Mesothelial cell of epicardium (in vitro differentiated cells): ENCODE results near the gene DERA. TPM values are rescaled to one million over a fixed set of nuclear protein-coding genes. Genes with fewer than 3 reads are reported as not detected.

ENCODE experiments used
- DNase-seq, 2 experiments: peaks; one replicate each; pipeline ENCODE4 v3.0.0; 2021; ENCODE audit warnings: low spot score in 2 of 2; ENCODE audit not compliant: unreplicated experiment in 2 of 2
- H3K27ac Mint-ChIP-seq: 2 replicates; pipeline ENCODE4 v1.8.0; 2021; ENCODE audit warnings: mixed read lengths
- H3K27me3 Mint-ChIP-seq: 2 replicates; pipeline ENCODE4 v1.8.0; 2021; ENCODE audit warnings: low read depth, mixed read lengths
- H3K36me3 Mint-ChIP-seq: 2 replicates; pipeline ENCODE4 v1.8.0; 2021; ENCODE audit warnings: mixed read lengths
- H3K4me1 Mint-ChIP-seq: 2 replicates; pipeline ENCODE4 v1.8.0; 2021; ENCODE audit warnings: mixed read lengths
- H3K4me3 Mint-ChIP-seq: 2 replicates; pipeline ENCODE4 v1.8.0; 2021; ENCODE audit warnings: mild to moderate bottlenecking, moderate library complexity, mixed read lengths
- H3K9me3 Mint-ChIP-seq: 2 replicates; pipeline ENCODE4 v1.8.0; 2021; ENCODE audit warnings: mixed read lengths
- total RNA-seq: library from RNA; stranded (reverse); gene quantifications from 3 replicates; pipeline ENCODE4 v1.2.1, GENCODE V29; 2021
- TF ChIP-seq, protein P1 (sequence below): fragments of 200-600 bp; sonication (generic); IDR thresholded peaks from one replicate; pipeline ENCODE4 v1.5.0; 2021; ENCODE audit warnings: antibody characterized with exemption; ENCODE audit not compliant: unreplicated experiment

DERA gene
- total RNA-seq, 1 donor from 2014 or later = 18.4 TPM

- no peak for DNase-seq
- Mint-ChIP-seq H3K27ac (no peak overlapping the region), H3K4me1 (no peaks in the 10 kb centered on the region), H3K27me3 (no peaks in the 10 kb centered on the region), H3K9me3 (no peaks in the 10 kb centered on the region), H3K4me3 (no peak overlapping the region), H3K36me3 (peaks cover 1% of the 10 kb centered on the region)
- TF ChIP-seq, protein P1, sequence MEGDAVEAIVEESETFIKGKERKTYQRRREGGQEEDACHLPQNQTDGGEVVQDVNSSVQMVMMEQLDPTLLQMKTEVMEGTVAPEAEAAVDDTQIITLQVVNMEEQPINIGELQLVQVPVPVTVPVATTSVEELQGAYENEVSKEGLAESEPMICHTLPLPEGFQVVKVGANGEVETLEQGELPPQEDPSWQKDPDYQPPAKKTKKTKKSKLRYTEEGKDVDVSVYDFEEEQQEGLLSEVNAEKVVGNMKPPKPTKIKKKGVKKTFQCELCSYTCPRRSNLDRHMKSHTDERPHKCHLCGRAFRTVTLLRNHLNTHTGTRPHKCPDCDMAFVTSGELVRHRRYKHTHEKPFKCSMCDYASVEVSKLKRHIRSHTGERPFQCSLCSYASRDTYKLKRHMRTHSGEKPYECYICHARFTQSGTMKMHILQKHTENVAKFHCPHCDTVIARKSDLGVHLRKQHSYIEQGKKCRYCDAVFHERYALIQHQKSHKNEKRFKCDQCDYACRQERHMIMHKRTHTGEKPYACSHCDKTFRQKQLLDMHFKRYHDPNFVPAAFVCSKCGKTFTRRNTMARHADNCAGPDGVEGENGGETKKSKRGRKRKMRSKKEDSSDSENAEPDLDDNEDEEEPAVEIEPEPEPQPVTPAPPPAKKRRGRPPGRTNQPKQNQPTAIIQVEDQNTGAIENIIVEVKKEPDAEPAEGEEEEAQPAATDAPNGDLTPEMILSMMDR = no peak
Observed at GRCh38 chr12:16034136-16034817, 123.1 kb downstream of the DERA start.

DNA sequence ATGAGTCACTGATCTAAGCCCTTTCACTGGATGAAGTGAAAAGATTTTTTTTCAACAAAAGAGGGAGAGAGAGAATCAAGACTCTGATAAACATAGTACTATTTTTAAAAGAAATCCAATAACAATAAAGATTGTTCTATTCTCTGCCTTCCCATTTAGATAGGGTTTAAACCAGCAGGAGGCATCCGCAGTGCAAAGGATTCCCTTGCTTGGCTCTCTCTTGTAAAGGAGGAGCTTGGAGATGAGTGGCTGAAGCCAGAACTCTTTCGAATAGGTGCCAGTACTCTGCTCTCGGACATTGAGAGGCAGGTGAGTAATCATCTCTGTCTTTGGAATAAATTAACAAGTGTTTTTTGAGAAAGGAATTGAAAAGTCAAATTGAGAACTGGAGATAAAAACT, 124.9 kb downstream of the DERA start:
- H3K4me3 Mint-ChIP-seq = no peak overlapping the region
- peaks cover 1% of the 10 kb centered on the region for H3K36me3 Mint-ChIP-seq
- TF ChIP-seq, protein P1 = no peak
- no peak overlapping the region for H3K27ac Mint-ChIP-seq
- no peaks in the 10 kb centered on the region for H3K9me3 Mint-ChIP-seq
- no peaks in the 10 kb centered on the region for H3K4me1 Mint-ChIP-seq
- no peak for DNase-seq
- H3K27me3 Mint-ChIP-seq = no peaks in the 10 kb centered on the region

DNA sequence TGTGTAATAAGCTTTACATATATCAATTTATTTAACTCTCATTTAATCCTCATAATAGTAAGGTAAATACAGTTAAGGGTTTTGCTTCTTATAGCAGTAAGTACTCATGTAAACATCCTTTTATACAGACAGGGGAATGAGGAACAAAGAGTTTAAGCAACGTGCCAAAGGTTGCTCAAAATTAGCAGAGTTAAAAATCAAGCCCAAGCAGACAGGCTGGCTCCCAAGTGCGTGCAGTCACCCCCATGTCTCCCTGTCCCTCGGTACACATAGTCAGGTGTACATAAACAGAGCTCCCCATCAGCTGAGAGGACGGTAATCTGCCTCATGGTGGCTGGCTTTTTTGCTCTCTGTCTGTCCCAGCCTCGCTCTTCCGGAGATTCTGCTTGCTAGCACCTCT, 126.4 kb downstream of the DERA start:
- H3K27ac Mint-ChIP-seq = no peak overlapping the region
- H3K4me3 Mint-ChIP-seq = no peak overlapping the region
- H3K27me3 Mint-ChIP-seq = no peaks in the 10 kb centered on the region
- no peaks in the 10 kb centered on the region for H3K4me1 Mint-ChIP-seq
- peaks cover 7% of the 10 kb centered on the region for H3K36me3 Mint-ChIP-seq
- TF ChIP-seq, protein P1 = no peak
- peaks cover 10% of the 10 kb centered on the region for H3K9me3 Mint-ChIP-seq
- DNase-seq = no peak

DNA sequence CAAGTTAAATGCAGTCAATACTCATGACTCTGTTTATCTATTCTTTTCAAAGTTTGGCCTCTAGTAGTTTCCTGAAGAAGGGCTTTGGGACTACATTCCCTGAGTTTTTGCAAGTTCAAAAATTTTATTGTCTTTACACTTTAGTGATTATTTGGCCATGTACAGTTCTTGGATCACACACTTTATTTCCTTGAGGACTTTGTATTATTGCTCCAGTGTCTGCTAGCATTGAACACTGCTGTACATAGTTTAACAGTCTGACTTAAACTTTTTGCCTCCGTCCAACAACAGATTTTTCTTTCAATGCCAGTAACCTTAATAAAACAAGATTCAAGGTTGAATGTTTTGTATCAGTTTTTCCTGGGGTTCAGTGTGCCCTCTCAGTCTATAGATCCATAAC, 132.3 kb downstream of the DERA start:
- H3K9me3 Mint-ChIP-seq = peaks cover 29% of the 10 kb centered on the region
- H3K27ac Mint-ChIP-seq = no peak overlapping the region
- H3K4me3 Mint-ChIP-seq = no peak overlapping the region
- TF ChIP-seq, protein P1 = no peak
- H3K27me3 Mint-ChIP-seq = no peaks in the 10 kb centered on the region
- no peaks in the 10 kb centered on the region for H3K4me1 Mint-ChIP-seq
- peaks cover 15% of the 10 kb centered on the region for H3K36me3 Mint-ChIP-seq
- DNase-seq = no peak

- Mint-ChIP-seq H3K27ac (no peak overlapping the region), H3K4me1 (no peaks in the 10 kb centered on the region), H3K9me3 (peaks cover 43% of the 10 kb centered on the region), H3K4me3 (no peak overlapping the region), H3K36me3 (peaks cover 15% of the 10 kb centered on the region), H3K27me3 (no peaks in the 10 kb centered on the region)
- TF ChIP-seq, protein P1 = no peak
- no peak for DNase-seq
Observed at GRCh38 chr12:16046266-16046665, 135.1 kb downstream of the DERA start.
